ENCODE measurements around the gene SYCP2.

The SYCP2 gene

DNA sequence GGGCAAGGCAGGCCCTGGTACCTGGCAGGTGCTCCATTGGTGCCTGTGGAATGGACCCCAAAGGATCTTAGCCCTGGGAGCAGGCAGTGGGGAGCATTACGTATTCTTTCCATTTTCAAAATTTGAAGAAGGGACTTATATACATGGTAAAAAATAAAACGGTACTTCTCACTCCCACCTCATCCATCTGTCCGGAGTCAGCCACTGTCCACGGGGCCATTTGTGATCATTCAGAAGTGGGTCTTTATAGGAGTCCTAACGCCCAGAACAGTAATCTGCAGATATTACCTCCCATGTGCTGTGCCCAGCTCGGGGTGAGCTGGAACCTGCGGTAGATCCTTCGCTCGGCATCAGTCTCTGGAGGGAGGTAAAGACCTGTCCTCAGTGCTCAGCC, 110.4 kb downstream of the SYCP2 start:
- no peak overlapping the region for H3K4me3 ChIP-seq (ENCODE audit: low read depth, low read length)

DNA sequence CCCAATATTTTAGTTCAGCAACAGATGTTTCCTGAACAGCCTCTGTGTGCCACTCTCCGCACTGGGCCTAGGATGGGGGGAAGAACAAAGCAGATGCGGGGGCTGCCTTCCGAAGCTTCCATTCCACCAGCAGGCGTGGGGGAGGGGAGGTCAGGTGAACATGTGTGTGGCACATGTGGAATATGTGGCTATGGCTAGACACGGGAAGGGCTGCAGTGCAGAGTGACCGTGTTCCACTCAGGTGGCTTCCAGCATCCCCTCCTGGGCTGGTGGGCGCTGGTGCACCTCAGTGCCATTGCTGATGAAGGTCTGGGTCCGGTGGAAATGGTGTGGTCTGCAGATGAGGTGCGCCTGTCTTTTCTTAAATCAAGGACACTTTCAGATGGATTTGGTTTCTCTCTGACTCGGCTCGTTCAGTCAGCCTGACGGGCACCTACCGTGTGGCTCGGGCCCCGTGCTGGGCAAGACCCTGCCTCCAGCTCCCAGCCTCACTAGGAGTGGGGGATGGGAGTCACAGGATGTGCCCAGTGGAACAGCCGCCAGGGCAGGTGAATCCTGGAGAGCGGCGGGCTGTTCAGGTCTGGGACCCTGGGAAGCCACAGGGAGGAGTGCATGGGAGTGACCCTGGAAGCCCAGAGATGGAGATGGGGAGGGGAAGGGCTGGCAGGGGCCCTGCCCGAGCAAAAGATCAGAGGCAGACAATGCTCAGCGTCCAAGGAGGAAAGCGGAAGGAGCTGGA, 111.0 kb downstream of the SYCP2 start:
- no peak overlapping the region for H3K4me3 ChIP-seq (ENCODE audit: low read depth, low read length)

DNA sequence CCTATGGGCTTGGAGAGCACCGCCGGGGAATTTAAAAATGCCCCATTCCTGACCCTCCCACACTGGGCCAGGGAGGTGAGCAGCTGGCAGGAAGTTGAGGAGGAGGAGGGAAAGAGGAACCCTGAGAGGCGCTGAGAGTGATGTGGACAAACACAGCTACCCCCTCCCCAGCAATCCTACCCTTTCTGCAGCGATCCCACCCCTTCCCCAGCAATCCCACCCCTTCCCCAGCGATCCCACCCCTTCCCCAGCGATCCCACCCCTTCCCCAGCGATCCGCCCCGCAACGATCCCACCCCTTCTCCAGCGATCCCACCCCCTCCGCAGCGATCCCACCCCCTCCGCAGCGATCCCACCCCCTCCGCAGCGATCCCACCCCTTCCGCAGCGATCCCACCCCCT, 111.6 kb downstream of the SYCP2 start:
- H3K4me3 ChIP-seq (ENCODE audit: low read depth, low read length): no peak overlapping the region

DNA sequence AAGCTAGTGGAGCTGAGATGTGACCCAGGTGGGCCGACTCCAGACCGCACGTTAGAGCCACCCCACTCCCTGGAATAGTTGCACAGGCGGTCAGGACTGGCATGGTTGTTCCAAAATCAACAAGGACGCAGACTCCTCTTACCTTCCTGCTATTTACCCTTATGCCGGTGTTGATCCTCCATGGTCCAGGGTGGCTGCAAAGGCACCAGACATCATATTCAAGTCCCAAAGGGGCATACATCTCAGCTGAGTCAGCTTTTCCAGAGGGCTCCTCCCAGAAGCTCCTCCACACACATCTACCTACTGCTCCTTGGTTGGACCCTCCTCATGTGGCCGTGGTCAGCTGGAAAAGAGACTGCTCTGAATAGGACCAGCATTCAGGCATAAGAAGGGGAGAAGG, 112.2 kb downstream of the SYCP2 start:
- no peak overlapping the region for H3K4me3 ChIP-seq (ENCODE audit: low read depth, low read length)

DNA sequence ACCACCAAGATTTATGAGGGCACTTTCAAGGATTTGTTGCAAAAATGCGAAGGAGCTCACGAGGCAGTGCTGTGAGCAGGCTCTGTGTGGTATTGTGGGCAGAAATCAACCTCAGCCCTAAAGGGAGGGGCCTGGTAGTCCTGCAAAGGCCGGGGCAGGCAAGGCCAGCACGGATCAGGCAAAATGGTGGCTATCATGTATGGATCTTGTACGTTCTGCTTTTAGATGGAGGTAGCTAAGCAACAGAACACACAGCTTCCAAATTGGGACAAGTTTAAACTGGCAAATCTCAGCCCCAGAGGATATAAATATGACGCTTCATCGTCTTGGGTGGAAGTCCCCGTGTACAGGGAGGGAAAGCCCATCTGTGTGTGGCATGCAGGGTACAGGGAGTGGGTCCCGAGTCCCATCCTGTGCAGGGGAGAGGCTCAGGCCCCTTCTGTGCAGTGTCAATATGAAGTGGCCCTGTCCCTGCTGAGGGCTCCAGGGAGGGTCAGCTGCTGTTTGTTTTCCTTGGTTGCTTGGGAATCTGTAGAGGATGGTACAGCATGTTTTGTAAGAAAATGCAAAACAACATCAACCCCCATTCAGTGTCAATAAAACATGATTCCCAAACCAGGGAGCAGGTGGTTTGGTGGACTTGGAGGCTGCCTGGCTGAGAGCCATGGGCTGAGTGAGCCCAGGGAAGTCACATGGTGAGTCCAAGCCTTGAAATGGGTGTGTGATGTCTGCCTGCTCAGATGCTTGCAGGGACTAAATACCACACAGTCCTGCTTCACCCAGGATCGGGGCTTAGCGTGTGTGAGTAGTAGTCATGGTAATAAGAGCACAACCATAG, 113.0 kb downstream of the SYCP2 start:
- no peak overlapping the region for H3K4me3 ChIP-seq (ENCODE audit: low read depth, low read length)

DNA sequence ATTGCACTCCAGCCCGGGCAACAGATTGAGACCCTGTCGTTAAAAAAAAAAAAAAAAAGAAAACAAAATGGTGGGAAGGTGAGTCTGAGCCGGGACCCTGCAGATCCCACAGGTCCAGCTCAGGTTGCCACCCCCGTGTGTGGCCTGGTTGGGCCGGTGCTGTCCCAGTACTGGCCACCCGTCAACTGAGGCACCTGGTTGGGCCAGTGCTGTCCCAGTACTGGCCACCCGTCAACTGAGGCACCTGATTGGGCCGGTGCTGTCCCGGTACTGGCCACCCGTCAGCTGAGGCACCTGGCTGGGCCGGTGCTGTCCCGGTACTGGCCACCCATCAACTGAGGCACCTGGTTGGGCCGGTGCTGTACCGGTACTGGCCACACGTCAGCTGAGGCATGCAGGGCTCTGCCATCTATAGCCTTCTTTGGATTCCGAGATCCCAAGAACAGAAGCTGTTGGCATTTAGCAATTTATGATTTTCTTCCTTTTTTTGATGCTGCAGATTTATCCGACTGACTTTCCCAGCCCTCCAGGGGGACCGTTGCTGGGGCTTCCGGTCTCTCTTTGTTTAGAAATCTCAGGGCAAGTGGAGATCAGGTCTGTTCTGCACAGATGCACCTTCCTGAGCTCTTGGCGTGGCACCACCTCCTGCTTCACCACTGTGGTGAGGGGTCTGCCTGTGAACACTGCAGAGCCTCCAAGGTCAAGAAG, 113.8 kb downstream of the SYCP2 start:
- H3K4me3 ChIP-seq (ENCODE audit: low read depth, low read length): no peak overlapping the region

DNA sequence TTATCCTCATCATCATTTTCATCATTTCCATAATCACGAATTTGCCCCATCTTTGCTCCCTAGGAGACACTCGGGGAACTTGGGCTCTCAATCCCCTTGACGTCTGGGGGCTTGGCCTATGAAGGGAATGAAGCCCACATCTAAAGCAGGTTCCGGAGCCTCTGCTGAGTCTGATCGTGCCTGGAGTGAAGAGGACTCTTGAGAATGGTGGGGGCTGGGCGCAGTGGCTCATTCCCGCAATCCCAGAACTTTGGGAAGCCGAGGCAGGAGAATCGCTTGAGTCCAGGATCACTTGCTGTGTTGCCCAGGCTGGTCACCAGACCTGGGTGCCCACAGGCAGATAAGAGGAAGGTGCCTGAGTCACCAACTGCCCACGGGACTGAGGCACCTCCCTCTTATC, 114.5 kb downstream of the SYCP2 start:
- H3K4me3 ChIP-seq (ENCODE audit: low read depth, low read length): no peak overlapping the region

DNA sequence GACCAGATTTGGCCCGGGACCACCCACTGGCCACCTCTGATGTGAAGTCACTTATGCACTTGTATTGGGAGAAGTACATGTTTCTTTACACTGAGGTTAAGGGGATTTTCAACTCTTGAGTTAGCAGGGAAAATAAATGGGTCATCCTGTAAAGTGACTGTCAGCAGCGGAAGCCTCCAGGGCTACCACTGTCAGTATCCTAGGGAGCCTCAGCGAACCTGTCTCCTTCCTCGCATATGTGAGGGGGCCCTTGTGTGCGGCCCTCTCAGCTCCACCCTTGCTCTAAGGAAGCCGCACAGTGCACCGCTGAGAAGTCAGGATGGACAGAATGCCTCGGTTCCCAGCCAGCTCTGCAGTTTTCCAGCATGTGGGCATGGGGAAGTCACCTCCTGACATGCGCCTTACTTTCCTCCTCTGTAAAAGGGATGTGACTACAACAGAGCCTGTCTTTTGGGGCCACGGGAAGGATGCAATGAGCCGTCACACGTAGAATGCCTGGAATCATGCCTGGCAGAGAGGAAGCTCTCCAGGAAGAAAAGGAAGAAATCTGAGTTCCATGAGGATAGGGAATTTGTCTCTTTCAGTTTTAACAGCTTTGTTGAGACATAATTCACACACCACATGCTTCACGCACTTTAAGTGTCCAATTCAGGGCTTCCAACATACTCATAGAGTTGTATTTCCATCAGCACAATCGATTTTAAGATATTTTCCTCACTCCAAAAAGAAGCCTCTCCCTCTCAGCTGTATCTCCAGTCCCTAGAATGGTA, 115.4 kb downstream of the SYCP2 start:
- no peak overlapping the region for H3K4me3 ChIP-seq (ENCODE audit: low read depth, low read length)

DNA sequence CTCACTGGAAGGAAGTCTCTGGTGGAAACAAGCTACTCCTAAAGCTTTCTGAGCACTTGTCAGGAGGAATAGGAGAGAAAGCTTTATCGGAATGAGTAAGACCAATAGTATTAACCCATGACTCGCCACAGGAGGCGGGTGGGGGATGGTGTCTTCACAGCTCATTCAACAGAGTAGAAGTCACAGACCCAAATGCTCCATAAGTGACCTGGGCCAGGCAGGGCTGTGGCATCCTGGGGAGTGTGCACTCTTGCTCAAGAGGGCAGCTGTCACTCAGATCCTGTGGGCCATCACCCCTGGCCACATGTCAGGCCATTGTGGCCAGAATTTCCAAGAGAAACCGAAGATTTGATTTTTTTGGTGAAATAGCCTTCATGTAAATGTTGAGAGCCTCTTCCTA, 116.0 kb downstream of the SYCP2 start:
- H3K4me3 ChIP-seq (ENCODE audit: low read depth, low read length): no peak overlapping the region

DNA sequence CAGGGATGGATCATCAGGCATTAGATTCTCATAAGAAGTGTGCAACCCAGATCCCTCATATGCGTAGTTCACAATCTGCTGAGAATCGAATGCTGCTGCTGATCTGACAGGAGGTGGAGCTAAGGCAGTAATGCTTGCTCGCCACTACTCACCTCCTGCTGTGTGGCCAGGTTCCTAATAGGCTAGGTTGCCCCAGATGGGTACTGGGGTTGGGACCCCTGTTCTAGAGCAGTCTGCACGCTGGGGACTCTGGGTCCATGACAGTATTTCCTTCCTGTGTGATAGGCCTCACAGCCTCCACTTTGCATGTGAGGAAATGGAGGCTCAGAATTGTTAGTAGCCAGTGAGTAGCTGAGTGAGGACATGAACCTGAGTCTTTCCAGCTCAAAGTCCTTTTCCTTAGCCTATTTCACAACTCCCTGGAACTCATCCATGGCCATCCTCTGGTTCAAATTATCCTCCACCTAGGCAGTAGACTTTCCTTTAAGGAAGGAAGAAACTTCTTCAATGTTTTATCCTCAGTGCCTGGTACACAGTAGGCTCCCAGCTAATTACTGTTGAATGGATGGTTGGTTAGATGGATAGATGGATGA, 117.2 kb downstream of the SYCP2 start:
- H3K4me3 ChIP-seq (ENCODE audit: low read depth, low read length): no peak overlapping the region

DNA sequence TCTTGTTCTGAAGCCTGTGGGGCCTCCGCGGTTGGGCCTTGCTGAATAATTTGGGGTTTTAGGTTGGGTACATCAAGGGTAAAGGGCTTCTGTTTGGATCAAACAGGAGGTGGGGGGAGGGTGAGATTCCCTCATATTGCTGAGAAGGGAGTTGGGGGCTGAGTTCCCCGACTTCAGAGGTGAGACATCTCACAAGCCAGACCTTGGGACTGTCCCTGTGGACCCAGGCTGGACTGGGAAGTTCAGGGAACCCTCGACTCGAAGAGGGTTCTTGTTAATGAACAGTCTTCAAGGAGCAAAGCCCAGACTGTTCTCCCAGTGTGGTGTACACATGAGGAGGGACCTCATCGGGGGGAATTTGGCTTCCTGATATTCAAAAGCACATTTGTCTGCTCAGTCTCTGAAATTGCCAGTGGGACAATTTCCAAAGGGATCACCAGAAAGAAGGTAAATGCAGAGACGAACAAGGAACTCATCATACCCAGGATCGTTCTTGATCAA, 118.5 kb downstream of the SYCP2 start:
- no peak overlapping the region for H3K4me3 ChIP-seq (ENCODE audit: low read depth, low read length)

DNA sequence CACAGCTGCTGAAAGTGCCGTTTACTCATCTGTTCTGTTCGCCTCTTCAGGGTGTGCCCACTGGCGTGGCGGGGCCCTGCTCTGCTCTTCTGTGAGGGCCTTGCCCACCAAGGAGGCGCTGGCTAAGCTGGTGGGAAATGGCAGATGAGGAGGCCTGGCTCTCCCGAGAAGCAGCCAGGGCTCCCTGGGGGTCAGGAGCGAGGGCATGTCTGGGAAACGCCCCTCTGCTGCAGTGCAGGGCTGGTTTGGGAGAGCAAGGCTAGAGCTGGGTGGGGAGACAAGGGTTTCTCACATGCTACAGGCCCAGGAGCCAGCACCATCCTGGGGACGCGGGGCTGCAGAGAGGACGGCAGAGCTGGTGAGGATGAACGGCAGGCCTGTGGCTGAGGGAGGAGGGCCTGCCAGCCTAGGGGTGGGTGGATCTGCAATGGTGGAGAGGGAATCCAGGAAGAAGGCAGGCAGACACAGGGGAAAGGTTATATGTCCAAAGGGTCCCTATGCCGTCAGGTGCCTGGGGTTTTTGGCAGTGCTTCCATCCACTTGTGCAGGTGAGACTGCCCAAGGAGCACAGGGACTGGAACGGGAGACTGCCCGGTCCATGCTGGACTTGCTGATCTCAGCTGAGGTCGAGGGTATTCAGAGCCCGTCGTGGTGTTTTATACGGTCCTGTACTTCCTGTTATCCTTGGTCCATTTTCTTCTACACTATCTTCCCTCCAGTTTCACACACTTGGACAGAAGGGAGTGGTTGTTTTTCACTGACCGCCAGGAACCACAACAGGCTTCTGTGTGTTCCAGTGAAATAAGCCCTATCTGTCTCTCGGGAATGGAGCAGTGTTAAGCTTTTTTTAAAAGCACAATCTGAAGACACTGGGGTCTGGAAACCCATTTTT, 119.2 kb downstream of the SYCP2 start:
- no peak overlapping the region for H3K4me3 ChIP-seq (ENCODE audit: low read depth, low read length)

Data from iPS-11a (cell line).